GM12892 (cell line): ENCODE data around the gene CBX2.

Experiments
- POLR2A ChIP-seq: IDR thresholded peaks from 2 replicates; pipeline ENCODE4 v1.6.1; 2011; ENCODE audit warnings: low read depth, low read length, control low read depth
- POLR2AphosphoS5 ChIP-seq: IDR thresholded peaks from 2 replicates; pipeline ENCODE4 v1.6.1; 2011; ENCODE audit warnings: low read depth, low read length, control low read depth
- TAF1 ChIP-seq: IDR thresholded peaks from 2 replicates; pipeline ENCODE4 v1.6.1; 2011; ENCODE audit warnings: low read depth, mild to moderate bottlenecking, control low read depth, low read length, borderline replicate concordance

DNA sequence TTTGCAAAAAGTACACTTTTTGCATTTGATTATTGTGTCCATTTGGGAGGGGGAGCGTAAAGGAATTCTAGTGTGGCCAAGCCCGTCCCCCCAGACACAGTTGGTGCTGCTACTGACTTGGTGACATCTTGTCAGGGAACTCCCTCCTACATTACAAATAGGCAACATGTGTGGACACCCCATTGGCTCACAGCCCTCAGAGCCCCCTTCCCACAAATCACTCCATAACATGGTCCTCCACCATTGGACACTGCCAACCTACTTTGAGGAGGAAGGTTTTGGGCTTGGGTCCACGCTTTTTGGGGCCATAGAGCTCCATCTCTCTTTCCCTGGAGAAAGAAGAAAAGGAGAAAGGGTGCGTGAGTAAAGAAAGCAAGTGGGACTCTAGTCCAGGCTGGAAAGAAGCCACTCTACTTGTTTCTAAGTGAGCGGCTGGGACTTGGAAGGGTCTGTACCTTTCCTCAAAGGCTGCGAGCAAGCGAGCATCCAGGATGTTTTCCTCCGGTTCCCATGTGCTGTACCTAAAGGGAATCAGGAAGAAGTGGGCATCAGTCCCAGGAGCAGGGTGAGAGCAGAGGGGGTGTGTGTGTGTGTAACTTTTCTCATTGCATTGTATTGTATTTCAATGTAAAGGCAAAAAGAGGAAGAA, 18.0 kb downstream of the CBX2 start:
- no peak for TF ChIP-seq POLR2A
- no peak for TF ChIP-seq TAF1
- no peak for TF ChIP-seq POLR2AphosphoS5
